ENCODE results near the gene MRGPRD. TPM values are rescaled to one million over a fixed set of nuclear protein-coding genes. Genes with fewer than 3 reads are reported as not detected.

Gene MRGPRD
- total and polyA plus RNA-seq, 2 of the 8 experiments (the other 6 are each of a cell fraction or from before 2014, with no cell fraction given), result not detected

- no peak for TF ChIP-seq CBX5 (IDR thresholded peaks at IDR 0.05; ENCODE audit: low read depth, low read length)
- no peak for TF ChIP-seq CHD1 (IDR thresholded peaks at IDR 0.05; ENCODE audit: low read depth, low read length)
- TF ChIP-seq YY1 (IDR thresholded peaks at IDR 0.05; ENCODE audit: low read depth, low read length), result no peak
- no peak for TF ChIP-seq ATF3 (IDR thresholded peaks at IDR 0.05; ENCODE audit: insufficient read depth, low read depth, low read length)
- TF ChIP-seq JUN (IDR thresholded peaks at IDR 0.05; ENCODE audit: low read depth, low read length), result no peak
Observed at GRCh38 chr11:68993546-68993945, 12.8 kb upstream of the MRGPRD start (continued).

Data from H1 (cell line).